ENCODE measurements around the gene REM2.
"Not testable (repeated sequence)": the region's sequence is repeated elsewhere in the genome, so short reads cannot be mapped to it uniquely, and the experiment has no call there.

- not testable (repeated sequence) for TF ChIP-seq CTCF (conservative IDR thresholded peaks at IDR 0.05 in 1 of 2, IDR thresholded peaks at IDR 0.05 in 1 of 2; ENCODE audit: low read depth in 1 of 2, low read length in 2 of 2); EZH2 (IDR thresholded peaks at IDR 0.05; ENCODE audit: low read length, missing control alignments)
Observed at GRCh38 chr14:22852178-22852577, 30.8 kb upstream of the REM2 start.
